ENCODE results near the gene TSG101. TPM values are rescaled to one million over a fixed set of nuclear protein-coding genes. Genes with fewer than 3 reads are reported as not detected.

TSG101 gene
- polyA plus RNA-seq (2013, experiment 1 of 2; ENCODE audit: insufficient read length) = 89.3 TPM
- 98.8 TPM for polyA plus RNA-seq (2013, experiment 2 of 2; ENCODE audit: insufficient read length)

DNA sequence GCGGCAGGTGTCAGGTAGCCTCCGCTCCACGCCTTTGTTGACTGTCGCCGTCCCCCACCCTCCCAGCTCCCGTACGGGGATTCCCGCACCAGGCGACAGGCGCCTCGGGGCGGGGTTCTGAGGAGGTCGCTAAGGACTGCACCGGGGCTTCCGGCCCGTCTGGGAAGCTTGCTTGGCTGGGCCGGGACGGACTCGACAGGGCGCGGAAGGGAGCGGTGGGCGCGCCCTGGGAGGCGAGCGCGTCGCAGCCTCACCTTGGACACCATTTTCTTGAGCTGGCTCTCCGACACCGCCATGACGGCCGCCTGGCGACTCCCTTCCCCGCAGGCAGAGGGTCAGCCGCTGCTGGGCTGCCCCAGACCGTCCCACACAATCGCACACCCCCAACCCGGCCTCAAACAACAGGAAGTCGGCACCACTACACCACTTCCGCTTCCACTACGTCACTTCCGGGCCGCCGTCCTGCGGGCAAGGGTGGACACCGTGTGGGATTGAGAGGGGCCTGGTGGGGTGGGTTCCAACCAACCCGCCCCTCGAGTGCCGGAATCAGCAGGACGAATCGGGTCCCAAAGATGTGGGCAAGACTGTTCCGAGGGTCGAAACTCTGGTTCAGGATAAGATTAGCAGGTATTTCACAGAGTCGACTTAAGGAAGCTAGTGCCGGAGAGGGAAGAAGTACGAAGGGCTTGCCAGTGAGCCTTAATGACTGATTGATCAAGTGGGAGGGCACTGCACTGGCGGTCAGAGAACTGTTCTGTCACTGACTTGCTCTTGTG lies at the start of gene TSG101:
Gene TSG101, minus strand, starts transcription at position 422 of the 776 bp plus-strand sequence. Its CDS starts 126 bp downstream, at position 296.
- DNase-seq = peak; percentile 94

- DNase-seq = no peak
These were observed 48.6 kb upstream of the TSG101 start for GRCh38 chr11:18575361-18575760.

- DNase-seq = peak; percentile 4
These were observed 40.3 kb upstream of the TSG101 start for GRCh38 chr11:18567081-18567480.

DNA sequence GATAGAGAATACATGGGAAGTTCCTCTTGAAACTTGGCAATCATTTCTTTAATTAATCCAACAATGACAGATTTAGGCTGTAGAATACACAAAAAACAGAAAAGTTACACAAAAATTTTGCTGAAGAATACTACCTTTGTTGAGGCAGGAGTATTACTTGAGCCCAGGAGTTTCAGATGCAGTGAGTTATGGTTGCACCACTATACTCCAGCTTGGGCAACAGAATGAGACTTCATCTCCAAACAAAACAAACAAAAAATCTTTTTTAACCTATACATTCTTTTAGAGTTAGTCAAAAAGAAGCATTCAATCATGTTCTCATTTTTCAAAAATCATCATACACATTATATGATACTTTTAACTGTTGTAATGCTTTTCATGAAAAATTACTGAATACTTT lies 39.7 kb upstream of the TSG101 start:
- peak; percentile 8 for DNase-seq

GRCh38 chr11:18564149-18564548 lies 37.4 kb upstream of the TSG101 start:
- DNase-seq = no peak

- no peak for DNase-seq
These were observed 36.5 kb upstream of the TSG101 start for GRCh38 chr11:18563090-18563730.

GRCh38 chr11:18548001-18548400 lies 21.3 kb upstream of the TSG101 start:
- no peak for DNase-seq

- DNase-seq = no peak
These were observed 13.7 kb upstream of the TSG101 start for GRCh38 chr11:18540207-18541009.

GRCh38 chr11:18536209-18536608 lies 9.5 kb upstream of the TSG101 start:
- DNase-seq = no peak

GRCh38 chr11:18534245-18534644 lies 7.5 kb upstream of the TSG101 start:
- DNase-seq = no peak

GRCh38 chr11:18533365-18533764 lies 6.6 kb upstream of the TSG101 start:
- DNase-seq = no peak

- peak; percentile 29 for DNase-seq
These were observed 770 bp upstream of the TSG101 start for GRCh38 chr11:18527512-18527911.

DNA sequence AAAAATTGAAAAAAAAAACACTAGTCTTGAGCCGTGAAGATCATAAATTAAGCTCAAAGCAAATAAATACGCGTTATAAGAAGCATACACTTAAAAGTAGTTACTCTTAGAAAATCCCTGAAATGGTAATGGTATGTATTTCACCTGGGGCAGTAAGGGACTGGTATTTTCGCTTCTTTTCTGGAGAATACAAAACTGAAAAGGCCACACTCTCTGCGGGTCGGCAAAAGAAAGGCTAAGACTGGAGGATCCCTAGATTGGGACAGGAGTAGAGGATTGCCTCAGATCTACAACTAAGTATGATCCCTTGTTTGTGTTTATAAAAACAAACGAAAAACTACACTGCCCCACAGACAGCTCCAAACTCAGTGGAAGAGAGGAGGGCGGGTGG lies 617 bp downstream of the TSG101 start:
- DNase-seq = no peak

- DNase-seq = no peak
These were observed 2.5 kb downstream of the TSG101 start for GRCh38 chr11:18524248-18524647.

GRCh38 chr11:18523084-18523483 lies 3.7 kb downstream of the TSG101 start:
- DNase-seq = no peak

- peak; percentile 5 for DNase-seq
These were observed 4.4 kb downstream of the TSG101 start for GRCh38 chr11:18522388-18522787.

GRCh38 chr11:18521122-18521521 lies 5.6 kb downstream of the TSG101 start:
- DNase-seq = no peak

- no peak for DNase-seq
These were observed 24.4 kb downstream of the TSG101 start for GRCh38 chr11:18502352-18502751.

GRCh38 chr11:18501629-18502028 lies 25.1 kb downstream of the TSG101 start:
- DNase-seq = no peak

- no peak for DNase-seq
These were observed 28.7 kb downstream of the TSG101 start for GRCh38 chr11:18498039-18498438.

DNA sequence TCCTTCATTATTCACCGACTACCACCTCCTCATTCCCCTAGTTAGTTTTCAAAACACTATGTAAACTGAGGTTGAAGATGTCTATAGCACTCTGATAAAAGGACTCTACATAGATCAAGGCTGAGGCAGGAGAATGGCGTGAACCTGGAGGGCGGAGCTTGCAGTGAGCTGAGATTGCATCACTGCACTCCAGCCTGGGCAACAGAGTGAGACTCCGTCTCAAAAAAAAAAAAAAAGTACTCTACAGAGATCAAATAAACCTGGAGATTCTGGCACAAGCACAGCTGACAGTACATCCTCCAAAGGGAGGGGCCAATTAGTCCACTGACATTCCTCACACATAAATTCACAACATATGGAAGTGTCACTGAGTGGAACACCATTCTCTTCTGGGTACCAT lies 31.0 kb downstream of the TSG101 start:
- no peak for DNase-seq

DNA sequence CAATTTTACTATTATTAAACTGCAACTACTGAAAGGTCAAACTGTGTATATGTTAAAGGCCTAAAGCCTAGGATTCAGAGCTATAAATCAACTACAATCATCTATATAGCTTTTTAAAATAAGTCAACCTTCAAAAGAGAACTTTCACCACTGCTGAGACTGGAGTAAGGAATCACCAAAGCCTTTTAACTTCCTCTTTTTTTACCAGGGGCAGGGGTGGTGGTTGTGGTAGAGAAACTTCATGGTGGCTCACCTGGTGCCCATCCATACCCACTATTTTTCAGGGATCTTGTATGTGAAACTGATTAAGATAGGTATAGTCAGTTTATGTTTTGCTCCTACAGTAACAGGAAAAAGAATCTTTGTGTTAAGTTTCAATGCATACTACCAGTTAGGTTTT lies 31.5 kb downstream of the TSG101 start:
- DNase-seq = no peak

GRCh38 chr11:18493310-18493709 lies 33.4 kb downstream of the TSG101 start:
- DNase-seq = no peak

Measured in fibroblast of skin of back (primary cell).